GM12872 (cell line): ENCODE data around the gene IER3.

Experiments
- CTCF ChIP-seq: IDR thresholded peaks from 3 replicates; pipeline ENCODE4 v1.5.1; 2011; ENCODE audit warnings: low read depth, mild to moderate bottlenecking, low read length, moderate library complexity; ENCODE audit not compliant: insufficient read depth

IER3 gene

DNA sequence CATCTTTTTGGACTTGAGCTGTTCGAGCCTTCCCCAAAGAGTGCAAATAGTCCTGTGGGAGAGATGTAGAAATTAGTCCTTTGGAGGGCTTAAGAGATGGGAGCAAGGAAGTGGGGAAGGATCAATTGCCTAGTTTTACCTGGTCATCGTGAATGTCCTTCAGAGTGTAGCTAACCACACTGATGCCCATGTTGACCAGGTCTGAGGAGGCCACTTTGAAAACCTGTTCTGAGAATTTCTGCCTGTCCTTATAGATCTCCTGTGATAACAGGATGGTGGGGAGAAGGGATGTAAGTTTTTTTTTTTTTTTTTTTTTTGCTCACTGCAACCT is 3.8 kb downstream of the IER3 start:
- no peak for TF ChIP-seq CTCF

- TF ChIP-seq CTCF, result no peak
These were observed 5.8 kb downstream of the IER3 start for GRCh38 chr6:30738532-30738931.

GRCh38 chr6:30735668-30736314 is 8.6 kb downstream of the IER3 start:
- no peak for TF ChIP-seq CTCF

DNA sequence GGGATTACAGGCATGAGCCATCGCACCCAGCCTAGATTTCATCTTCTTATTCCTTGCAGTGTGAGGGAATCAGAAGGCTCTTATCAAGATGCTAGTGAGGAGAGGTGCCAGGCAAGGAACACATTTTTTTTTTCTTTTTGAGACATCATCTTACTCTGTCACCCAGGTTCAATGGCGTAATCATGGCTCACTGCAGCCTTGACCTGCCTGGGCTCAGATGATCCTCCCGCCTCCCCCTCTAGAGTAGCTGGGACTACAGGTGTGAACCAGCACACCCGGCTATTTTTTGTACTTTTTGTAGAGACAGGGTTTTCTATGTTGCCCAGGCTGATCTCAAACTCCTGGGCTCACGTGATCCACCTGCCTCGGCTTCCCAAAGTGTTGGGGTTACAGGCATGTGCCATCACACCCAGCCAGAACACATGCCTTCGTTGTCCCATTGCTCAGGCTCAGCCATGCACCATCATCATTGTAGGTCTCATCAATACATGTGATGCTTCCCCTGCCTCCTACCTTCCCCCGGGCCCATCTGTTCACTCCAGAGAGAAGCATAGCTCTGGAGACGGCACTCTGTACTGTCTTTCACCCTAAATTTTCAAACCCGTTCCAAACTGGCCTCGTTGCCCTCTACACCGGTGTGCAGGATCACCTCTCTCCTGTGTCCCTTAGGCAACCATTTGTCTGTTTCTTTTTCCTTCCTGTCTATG is 12.0 kb downstream of the IER3 start:
- TF ChIP-seq CTCF, result no peak

- TF ChIP-seq CTCF, result peak; percentile 82
These were observed 13.5 kb downstream of the IER3 start for GRCh38 chr6:30730601-30731435.

DNA sequence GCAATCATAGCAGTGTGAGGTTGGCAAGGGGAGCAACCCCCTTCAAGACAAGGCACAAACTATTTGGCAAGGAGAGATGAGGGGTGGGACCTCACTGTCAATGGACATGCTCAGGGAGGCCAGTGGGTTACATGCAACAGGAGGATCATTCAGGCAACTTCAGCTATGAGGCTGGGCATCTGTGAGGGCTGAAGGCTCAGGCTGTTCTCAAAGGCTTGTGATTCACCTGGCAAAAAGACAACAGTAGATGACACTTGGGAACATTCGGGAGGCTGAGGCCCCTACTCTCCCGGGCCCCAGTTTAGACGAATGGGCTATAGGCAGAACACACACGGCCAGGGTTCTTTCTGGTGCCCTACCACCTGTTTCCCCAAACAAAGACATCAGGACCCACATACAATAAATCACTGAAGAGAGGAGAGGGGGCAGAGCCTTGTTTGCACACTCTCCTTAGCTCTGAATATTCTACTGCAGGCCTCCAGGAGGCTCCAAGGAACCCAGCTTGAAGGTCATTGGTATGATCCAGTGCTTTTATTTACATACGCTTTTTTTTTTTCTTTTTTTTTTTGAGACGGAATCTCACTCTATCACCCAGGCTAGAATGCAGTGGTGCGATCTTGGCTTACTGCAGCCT is 16.3 kb downstream of the IER3 start:
- no peak for TF ChIP-seq CTCF
